Measurements from ENCODE around the gene TOR4A. TPM values are rescaled to one million over a fixed set of nuclear protein-coding genes. Genes with fewer than 3 reads are reported as not detected.

The TOR4A gene
- polyA plus RNA-seq, 2 of the 4 experiments (the other 2 are of a cell fraction): 9.8 to 18.6 TPM

GRCh38 chr9:137299938-137300337 is 22.4 kb downstream of the TOR4A start (continued):
- TF ChIP-seq FOXS1 (CRISPR knock-in tag; IDR thresholded peaks at IDR 0.05) (no peak), HEYL (CRISPR knock-in tag; IDR thresholded peaks at IDR 0.05) (no peak), JUNB (IDR thresholded peaks at IDR 0.05) (no peak), CTCF (IDR thresholded peaks at IDR 0.05) (no peak), HOXA7 (CRISPR knock-in tag; IDR thresholded peaks at IDR 0.05) (no peak), NFE2L2 (conservative IDR thresholded peaks at IDR 0.05; ENCODE audit: low read length) (no peak), ESRRA (IDR thresholded peaks at IDR 0.05; ENCODE audit: borderline replicate concordance, low read length) (no peak), CBX8 (IDR thresholded peaks at IDR 0.05) (no peak), HES2 (IDR thresholded peaks at IDR 0.05) (no peak), RAD21 (conservative IDR thresholded peaks at IDR 0.05 in 1 of 2, IDR thresholded peaks at IDR 0.05 in 1 of 2) (no peak)

GRCh38 chr9:137300567-137301080 is 23.1 kb downstream of the TOR4A start:
- H3K4me1 ChIP-seq: peaks cover 28% of the 10 kb centered on the region
- peak overlapping the region; percentile 84 for H3K4me2 ChIP-seq
- ATAC-seq: no peak
- H3K9me3 ChIP-seq: no peaks in the 10 kb centered on the region
- peak overlapping the region; percentile 49 for H3K4me3 ChIP-seq
- DNase-seq (ENCODE audit: low read depth in 1 of 2, low spot score in 1 of 2): peak in 1 of 2 experiments; percentile 73
- POLR2A ChIA-PET: interaction anchor here (1.9 to 2.2 kb wide), 5 partner anchors 23 to 122 kb away, joined by 8 to 19 read pairs (median 13); partner anchors contain the start of genes EXD3, NOXA1, TOR4A and TUBB4B
- H3K27ac ChIP-seq: peak overlapping the region; percentile 58 to 90
- WGBS (ENCODE audit: missing lambda C conversion rate): 20% methylated on average over 18 of the region's 25 CpGs
- CTCF ChIA-PET: interaction anchor here (0.6 to 2.9 kb wide), 14 partner anchors 13 to 318 kb away, joined by 3 to 25 read pairs (median 6); partner anchors contain the start of genes EHMT1, ENTPD8, EXD3 and NOXA1
- FAIRE-seq: no peak
- no peak for TF ChIP-seq CHD2 (IDR thresholded peaks at IDR 0.05; ENCODE audit: low read length, partially characterized antibody)
- no peak for TF ChIP-seq RAD21 (conservative IDR thresholded peaks at IDR 0.05 in 1 of 2, IDR thresholded peaks at IDR 0.05 in 1 of 2)

DNA sequence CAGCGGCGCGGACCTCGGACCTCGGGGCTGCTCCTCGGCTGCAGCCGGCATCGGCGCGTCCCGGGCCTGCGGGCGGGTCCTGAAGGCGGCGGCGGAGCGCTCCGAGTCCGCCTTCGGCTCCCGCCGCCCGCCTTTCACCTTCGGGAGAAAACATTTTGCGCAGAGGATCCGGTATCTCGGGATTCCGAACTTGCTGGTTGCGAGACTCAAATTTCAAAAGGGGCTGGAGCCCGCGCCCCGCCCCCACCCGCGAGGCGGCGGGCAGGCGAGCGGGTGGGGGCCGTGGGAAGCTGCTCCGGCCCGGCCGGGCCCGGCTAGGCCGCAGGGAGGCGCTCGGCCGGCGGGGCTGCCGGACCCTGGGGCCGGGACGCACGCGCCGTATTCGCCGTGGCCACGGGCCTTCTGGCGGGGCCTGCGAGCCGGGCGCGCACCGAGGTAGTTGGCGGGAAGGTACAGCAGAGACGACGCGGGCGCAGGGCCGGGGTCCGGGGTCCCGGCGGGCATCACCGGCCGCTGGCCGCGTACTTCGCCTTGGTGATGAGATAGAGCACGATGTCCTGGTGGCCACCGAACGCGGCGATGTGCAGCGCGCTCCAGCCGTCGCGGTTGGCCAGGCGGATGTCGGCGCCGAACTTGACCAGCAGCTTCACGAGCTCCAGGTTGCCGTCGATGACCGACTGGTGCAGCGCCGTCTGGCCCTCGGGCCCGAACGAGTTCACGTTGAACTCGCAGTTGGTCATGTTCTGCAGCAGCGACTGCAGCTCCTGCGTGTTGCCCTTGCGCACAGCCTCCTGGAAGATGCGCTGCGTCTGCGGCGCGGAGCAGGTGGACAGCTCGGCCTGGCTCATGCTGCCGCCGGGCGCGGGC is 23.8 kb downstream of the TOR4A start:
- Histone ChIP-seq H3K4me3 (peak overlapping the region; percentile 49), H3K27ac (peak overlapping the region; percentile 58 to 90), H3K4me2 (peak overlapping the region; percentile 84), H3K4me1 (peaks cover 27% of the 10 kb centered on the region), H3K9me3 (no peaks in the 10 kb centered on the region)
- FAIRE-seq (no peak), ATAC-seq (peak; percentile 37 to 43), DNase-seq (ENCODE audit: low read depth in 1 of 2, low spot score in 1 of 2) (peak in 1 of 2 experiments; percentile 85)
- CTCF ChIA-PET: interaction anchor here (0.6 to 4.4 kb wide), 53 partner anchors 8 to 298 kb away, joined by 3 to 51 read pairs (median 4); partner anchors contain the start of genes ENTPD8, EXD3, NELFB and NOXA1
- POLR2A ChIA-PET: interaction anchor here (0.6 to 2.2 kb wide), 10 partner anchors 15 to 234 kb away, joined by 3 to 19 read pairs (median 8); partner anchors contain the start of genes EXD3, NOXA1, NSMF and TOR4A
- 2% methylated on average over 12 of the region's 115 CpGs for WGBS (ENCODE audit: missing lambda C conversion rate)
- TF ChIP-seq EHF (CRISPR knock-in tag; IDR thresholded peaks at IDR 0.05) (no peak), HDAC2 (IDR thresholded peaks at IDR 0.05) (peak; percentile 80; the same call in 1 of the 2 replicates), CHD2 (IDR thresholded peaks at IDR 0.05; ENCODE audit: low read length, partially characterized antibody) (no peak), E2F6 (IDR thresholded peaks at IDR 0.05; ENCODE audit: borderline replicate concordance, low read depth) (peak; percentile 98), RCOR1 (IDR thresholded peaks at IDR 0.05; ENCODE audit: low read depth, low read length) (no peak), HOXB13 (CRISPR knock-in tag; IDR thresholded peaks at IDR 0.05; ENCODE audit: low read depth) (peak; percentile 74; the same call in 1 of the 2 replicates), ZSCAN20 (CRISPR knock-in tag; IDR thresholded peaks at IDR 0.05) (no peak), REST (IDR thresholded peaks at IDR 0.05) (no peak), PHF8 (IDR thresholded peaks at IDR 0.05; ENCODE audit: borderline replicate concordance, low read depth) (no peak; the same call in 1 of the 2 replicates), MAZ (IDR thresholded peaks at IDR 0.05; ENCODE audit: borderline replicate concordance, low read depth, low read length) (no peak)
- TF ChIP-seq, protein P1, sequence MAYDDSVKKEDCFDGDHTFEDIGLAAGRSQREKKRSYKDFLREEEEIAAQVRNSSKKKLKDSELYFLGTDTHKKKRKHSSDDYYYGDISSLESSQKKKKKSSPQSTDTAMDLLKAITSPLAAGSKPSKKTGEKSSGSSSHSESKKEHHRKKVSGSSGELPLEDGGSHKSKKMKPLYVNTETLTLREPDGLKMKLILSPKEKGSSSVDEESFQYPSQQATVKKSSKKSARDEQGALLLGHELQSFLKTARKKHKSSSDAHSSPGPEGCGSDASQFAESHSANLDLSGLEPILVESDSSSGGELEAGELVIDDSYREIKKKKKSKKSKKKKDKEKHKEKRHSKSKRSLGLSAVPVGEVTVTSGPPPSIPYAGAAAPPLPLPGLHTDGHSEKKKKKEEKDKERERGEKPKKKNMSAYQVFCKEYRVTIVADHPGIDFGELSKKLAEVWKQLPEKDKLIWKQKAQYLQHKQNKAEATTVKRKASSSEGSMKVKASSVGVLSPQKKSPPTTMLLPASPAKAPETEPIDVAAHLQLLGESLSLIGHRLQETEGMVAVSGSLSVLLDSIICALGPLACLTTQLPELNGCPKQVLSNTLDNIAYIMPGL (CRISPR knock-in tag; IDR thresholded peaks at IDR 0.05; ENCODE audit: borderline replicate concordance): no peak
- TF ChIP-seq, protein P2, sequence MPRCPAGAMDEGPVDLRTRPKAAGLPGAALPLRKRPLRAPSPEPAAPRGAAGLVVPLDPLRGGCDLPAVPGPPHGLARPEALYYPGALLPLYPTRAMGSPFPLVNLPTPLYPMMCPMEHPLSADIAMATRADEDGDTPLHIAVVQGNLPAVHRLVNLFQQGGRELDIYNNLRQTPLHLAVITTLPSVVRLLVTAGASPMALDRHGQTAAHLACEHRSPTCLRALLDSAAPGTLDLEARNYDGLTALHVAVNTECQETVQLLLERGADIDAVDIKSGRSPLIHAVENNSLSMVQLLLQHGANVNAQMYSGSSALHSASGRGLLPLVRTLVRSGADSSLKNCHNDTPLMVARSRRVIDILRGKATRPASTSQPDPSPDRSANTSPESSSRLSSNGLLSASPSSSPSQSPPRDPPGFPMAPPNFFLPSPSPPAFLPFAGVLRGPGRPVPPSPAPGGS (IDR thresholded peaks at IDR 0.05): no peak
